T47D (cell line): ENCODE measurements around the gene ANKRD35.

ENCODE experiments used
- DNase-seq, 2 experiments: peaks; one replicate each; pipeline versions ENCODE4 v3.0.0 to v3.0.0-alpha.2; 2011 to 2012; ENCODE audit warnings: low read depth in 1 of 2, low spot score in 1 of 2
- JUND ChIP-seq: IDR thresholded peaks from 2 replicates; pipeline ENCODE4 v1.6.1; 2012; ENCODE audit warnings: low read depth
- in situ Hi-C: cut with HindIII; loops from 2 replicates; pipeline ENCODE4 v1.10.0; 2016; ENCODE audit warnings: low sequenced_read_pairs, low pct_unique_long_range_greater_than_20kb

The ANKRD35 gene

DNA sequence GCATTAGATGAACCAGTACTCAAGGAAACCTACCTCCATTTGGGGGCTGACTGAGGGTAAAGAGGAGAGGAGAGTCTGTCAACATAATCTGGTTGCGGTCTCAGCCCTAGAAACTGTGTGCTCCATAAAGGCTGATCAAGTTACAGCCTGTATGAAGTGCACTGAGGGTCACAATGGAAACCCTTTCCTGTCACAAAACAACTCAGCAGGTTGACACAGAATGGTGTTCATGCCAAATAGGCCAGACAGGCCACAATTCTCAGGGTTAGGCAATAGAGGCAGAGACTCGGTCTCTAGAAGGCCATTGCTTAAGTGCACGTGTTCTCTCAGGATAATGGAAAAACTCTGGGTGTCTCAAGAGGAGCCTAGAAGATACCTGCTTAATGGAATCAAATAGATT is 4.1 kb upstream of the ANKRD35 start:
- DNase-seq = peak in 1 of 2 experiments; percentile 23

DNA sequence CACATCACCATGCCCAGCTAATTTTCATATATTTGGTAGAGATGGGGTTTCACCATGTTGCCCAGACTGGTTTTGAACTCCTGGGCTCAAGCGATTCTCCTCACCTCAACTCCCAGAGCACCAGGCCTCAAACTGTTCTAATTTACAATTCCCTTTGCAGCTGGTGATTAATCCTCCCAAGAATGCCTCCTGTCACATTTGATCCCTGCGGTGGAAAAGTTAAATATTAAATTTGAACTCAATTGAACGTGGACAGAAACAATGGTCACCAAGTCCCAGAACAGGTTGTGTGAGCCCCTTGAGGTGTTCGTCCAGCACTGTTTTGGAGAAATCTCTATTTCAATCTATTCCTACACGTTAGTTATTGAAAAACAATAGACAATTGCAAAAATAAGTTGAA is 2.0 kb upstream of the ANKRD35 start:
- peak in 1 of 2 experiments; percentile 90 for DNase-seq
- in situ Hi-C loops = no loop called here
- no peak for TF ChIP-seq JUND

More for the DNA sequence above, 4.1 kb upstream of the ANKRD35 start:
- TF ChIP-seq JUND = no peak
- in situ Hi-C loops = no loop called here

- in situ Hi-C loops = no loop called here
- TF ChIP-seq JUND = no peak
- DNase-seq = no peak
These were observed 1.1 kb upstream of the ANKRD35 start for GRCh38 chr1:145886816-145887215.

DNA sequence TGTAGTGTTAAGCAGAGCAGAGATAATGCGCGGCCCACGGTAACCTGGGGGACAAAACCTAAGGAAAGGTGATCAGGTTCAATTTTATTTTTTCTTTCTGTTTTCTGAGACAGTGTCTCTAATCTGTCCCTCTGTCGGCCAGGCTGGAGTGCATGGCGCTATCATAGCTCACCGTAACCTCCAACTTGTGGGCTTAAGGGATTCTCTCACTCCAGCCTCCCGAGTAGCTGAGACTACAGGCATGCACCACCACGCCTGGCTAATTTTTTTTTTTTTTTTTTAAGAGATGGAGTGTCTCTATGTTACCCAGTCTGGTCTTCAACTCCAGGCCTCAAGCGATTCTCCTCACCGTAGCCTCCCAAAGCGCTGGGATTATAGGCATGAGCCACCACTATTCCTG is 724 bp upstream of the ANKRD35 start:
- in situ Hi-C loops = no loop called here
- no peak for DNase-seq
- no peak for TF ChIP-seq JUND

- no peak for TF ChIP-seq JUND
- DNase-seq = no peak
- in situ Hi-C loops = no loop called here
These were observed 991 bp downstream of the ANKRD35 start for GRCh38 chr1:145884675-145885074.

DNA sequence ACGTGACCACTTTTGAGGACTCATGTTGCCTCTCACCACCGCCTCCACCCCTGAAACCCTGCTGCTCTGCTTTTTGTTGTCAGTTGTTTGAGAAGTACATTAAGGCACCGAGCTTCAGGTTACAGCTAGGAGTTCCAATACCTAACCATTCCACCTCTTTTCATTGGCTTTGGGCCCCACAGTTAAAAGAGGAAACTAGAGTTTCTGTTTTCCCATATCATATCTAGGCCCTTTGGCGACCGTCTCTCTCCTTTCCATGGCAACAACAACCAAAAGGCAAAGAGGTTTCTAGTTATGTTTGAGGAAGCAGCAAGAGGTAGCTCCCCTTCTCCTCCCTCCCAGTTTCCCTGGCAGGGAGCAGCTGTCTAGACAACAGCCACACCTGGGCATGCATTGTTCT is 5.9 kb downstream of the ANKRD35 start:
- no peak for DNase-seq
- no peak for TF ChIP-seq JUND
- in situ Hi-C loops = no loop called here

DNA sequence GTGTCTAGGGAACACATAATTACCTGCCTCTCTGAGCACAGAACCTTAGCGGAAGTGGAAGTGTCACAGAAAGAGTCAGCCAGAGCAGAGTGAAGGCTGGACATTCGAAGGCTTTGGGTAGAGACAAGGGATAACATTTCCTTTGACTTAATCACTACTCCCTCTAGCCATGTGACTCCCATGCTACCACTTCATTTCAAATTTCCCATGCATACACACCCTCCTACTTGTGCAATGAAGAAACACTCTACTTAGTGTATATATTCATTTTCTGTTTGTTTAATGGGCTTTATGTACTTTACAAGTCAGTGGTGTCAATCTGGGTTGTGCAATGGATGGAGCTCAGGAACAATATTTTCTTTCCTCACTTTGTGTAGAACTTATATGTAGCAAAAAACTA is 6.9 kb downstream of the ANKRD35 start:
- in situ Hi-C loops = no loop called here

DNA sequence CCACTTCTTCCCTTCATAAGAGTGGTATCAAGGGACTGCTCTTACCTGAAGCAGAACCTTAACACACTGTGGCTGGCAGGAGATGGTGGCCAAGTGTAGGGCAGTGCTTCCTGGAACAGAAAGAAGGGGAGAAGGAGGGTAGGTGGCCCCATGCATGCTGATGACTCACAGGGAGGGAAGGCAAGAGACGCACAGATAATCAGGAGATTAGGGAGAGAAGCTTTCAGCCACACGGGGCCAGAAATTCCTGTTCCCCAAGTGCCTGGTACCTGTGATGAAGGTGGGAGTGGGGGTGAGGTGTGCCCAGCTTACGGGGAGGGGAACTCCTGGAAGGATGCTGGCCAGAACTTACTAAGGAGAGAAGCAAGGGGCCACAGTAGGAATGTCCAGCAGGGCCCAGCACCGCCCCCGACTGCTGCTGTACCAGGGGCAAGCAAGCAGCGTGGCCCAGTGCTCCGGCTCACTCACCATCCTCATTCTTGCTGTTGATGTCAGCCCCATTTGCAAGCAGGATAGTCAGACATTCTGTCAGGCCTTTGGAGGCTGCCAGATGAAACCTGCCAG is 7.7 kb downstream of the ANKRD35 start:
- DNase-seq = no peak
- TF ChIP-seq JUND = no peak
- in situ Hi-C loops = no loop called here

More for the DNA sequence above, 6.9 kb downstream of the ANKRD35 start:
- DNase-seq = no peak
- no peak for TF ChIP-seq JUND

DNA sequence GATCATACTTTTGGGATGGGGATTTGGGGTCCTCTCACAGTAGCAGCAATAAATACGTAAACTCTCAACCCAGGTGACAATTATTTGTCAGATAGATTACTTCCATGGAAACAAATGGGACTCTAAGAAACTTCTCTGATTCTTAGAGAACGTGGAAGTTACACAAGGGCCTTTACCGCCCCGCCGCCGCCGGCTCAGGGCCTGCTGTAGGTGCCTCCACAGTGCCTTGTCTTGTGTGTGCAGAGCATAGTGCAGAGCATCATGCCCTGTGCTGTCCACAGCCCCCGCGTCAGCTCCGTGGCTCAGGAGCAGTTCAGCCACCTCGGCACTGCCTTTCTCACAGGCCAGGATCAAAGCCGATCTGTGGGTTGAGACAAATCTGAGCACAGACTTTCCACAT is 11.0 kb downstream of the ANKRD35 start:
- no peak for TF ChIP-seq JUND
- in situ Hi-C loops = no loop called here
- no peak for DNase-seq

GRCh38 chr1:145871994-145872924 is 13.4 kb downstream of the ANKRD35 start:
- DNase-seq = no peak
- no peak for TF ChIP-seq JUND
- in situ Hi-C loops = no loop called here

DNA sequence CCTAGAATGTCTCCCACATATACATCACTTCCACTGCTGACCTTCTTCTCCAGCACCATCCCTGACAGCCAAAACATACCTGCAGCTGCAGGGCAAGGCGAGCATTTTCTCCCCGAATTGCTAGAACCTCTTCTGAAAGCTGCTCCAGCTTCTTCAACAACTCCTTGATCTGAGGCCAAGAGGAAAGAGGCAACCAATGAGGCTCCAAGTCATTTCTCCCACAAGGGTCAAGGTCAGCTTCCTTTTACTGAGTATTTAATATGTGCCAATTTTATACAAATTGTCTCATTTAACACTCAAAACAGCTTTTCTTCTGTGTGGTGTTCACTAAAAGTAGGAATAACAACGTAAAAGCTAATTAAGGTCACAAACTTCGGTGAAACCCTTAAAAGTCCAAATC is 17.4 kb downstream of the ANKRD35 start:
- no peak for DNase-seq
- TF ChIP-seq JUND = no peak
- in situ Hi-C loops = no loop called here

- in situ Hi-C loops = no loop called here
- TF ChIP-seq JUND = no peak
These were observed 22.2 kb downstream of the ANKRD35 start for GRCh38 chr1:145863282-145864018.

More at GRCh38 chr1:145863282-145864018, 22.2 kb downstream of the ANKRD35 start:
- no peak for DNase-seq
